Calu3 (cell line): ENCODE data around the gene RELCH. TPM values are rescaled to one million over a fixed set of nuclear protein-coding genes. Genes with fewer than 3 reads are reported as not detected.
A peak's percentile ranks its signal among the peaks of the same experiment; 100 is the strongest.

ENCODE experiments used
- BruUV-seq: library from RNA; stranded (reverse); fragments of 400-500 nt; replicated peaks from 2 replicates; lab custom pipeline; 2021; lab: Mats Ljungman, UMichigan
- CTCF ChIA-PET: fragments of 300-600 bp; sonication (Branson Sonifier 250); formaldehyde crosslinking; loops from one replicate; lab custom pipeline; 2022; ENCODE audit warnings: antibody characterized with exemption; lab: Charles Lee
- DNase-seq: peaks from one replicate; pipeline ENCODE4 v3.0.0; 2022
- H3K27ac Mint-ChIP-seq: one replicate; pipeline ENCODE4 v1.8.0; 2022; ENCODE audit warnings: mixed read lengths; ENCODE audit not compliant: unreplicated experiment
- H3K27me3 Mint-ChIP-seq: one replicate; pipeline ENCODE4 v1.8.0; 2022; ENCODE audit warnings: mixed read lengths; ENCODE audit not compliant: unreplicated experiment
- H3K36me3 Mint-ChIP-seq: one replicate; pipeline ENCODE4 v1.8.0; 2022; ENCODE audit warnings: mild to moderate bottlenecking, moderate library complexity, mixed read lengths; ENCODE audit not compliant: insufficient read depth, unreplicated experiment
- H3K4me1 Mint-ChIP-seq: one replicate; pipeline ENCODE4 v1.8.0; 2022; ENCODE audit warnings: mild to moderate bottlenecking, low read depth, mixed read lengths; ENCODE audit not compliant: unreplicated experiment
- H3K4me3 Mint-ChIP-seq: one replicate; pipeline ENCODE4 v1.8.0; 2022; ENCODE audit warnings: mild to moderate bottlenecking, low read depth, moderate library complexity, mixed read lengths; ENCODE audit not compliant: unreplicated experiment
- H3K9me3 Mint-ChIP-seq: one replicate; pipeline ENCODE4 v1.8.0; 2022; ENCODE audit warnings: low read depth, mixed read lengths; ENCODE audit not compliant: unreplicated experiment
- CTCF ChIP-seq: fragments of 200-600 bp; IDR thresholded peaks from one replicate; pipeline ENCODE4 v1.8.0; 2022; ENCODE audit warnings: antibody characterized with exemption; ENCODE audit not compliant: unreplicated experiment
- intact Hi-C: fragments of 100-400 bp; cut with micrococcal nuclease; formaldehyde crosslinking; loops from one replicate; pipeline ENCODE4 v1.10.0; 2022; ENCODE audit not compliant: unreplicated experiment
- total RNA-seq: library from RNA; stranded (reverse); gene quantifications from 2 replicates; pipeline ENCODE4 v1.2.3, GENCODE V29; 2022

RELCH gene
- total RNA-seq, 1 experiment from 2014 or later = 54.5 TPM

DNA sequence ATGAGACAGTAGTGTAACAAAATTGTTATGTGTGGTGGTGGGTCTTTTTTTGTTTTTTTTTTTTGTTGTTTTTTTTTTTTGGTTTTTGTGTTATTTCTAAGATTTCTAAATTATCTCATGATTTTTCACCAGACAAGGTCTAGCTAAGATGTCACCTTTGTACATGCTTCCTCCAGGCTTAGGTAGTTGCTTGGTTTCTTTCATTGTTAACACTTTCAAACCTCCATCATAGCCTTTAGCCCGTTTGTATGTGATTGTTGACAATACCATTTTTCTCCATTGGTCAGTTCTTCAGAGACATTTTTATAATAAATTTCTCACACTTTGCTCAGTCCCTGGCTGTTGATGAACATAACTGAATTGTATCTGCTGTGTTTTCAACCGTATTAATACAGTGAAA is 2.2 kb downstream of the RELCH start:
- intact Hi-C loops = loop anchor here (5.0 kb wide), 1 partner anchor 133 kb away; no protein-coding TSS in a partner anchor
- CTCF ChIA-PET = interaction anchor here (0.5 to 0.6 kb wide), 2 partner anchors 12 to 1406 kb away, joined by 3 to 4 read pairs; no protein-coding TSS in a partner anchor
- no peak for DNase-seq
- no peak for TF ChIP-seq CTCF
- no peaks in the 10 kb centered on the region for H3K27me3 Mint-ChIP-seq
- peaks cover 56% of the 10 kb centered on the region for H3K36me3 Mint-ChIP-seq
- H3K4me1 Mint-ChIP-seq = peaks cover 30% of the 10 kb centered on the region
- no peaks in the 10 kb centered on the region for H3K9me3 Mint-ChIP-seq
- peak overlapping the region; percentile 99 for H3K4me3 Mint-ChIP-seq
- peak overlapping the region; percentile 54 for H3K27ac Mint-ChIP-seq
- no TSS peak for BruUV-seq

GRCh38 chr18:62196079-62196478 is 9.0 kb downstream of the RELCH start:
- no peak for DNase-seq
- no peaks in the 10 kb centered on the region for H3K9me3 Mint-ChIP-seq
- H3K36me3 Mint-ChIP-seq = peaks cover under 1% of the 10 kb centered on the region
- H3K27me3 Mint-ChIP-seq = no peaks in the 10 kb centered on the region
- CTCF ChIA-PET = no interaction called here
- BruUV-seq = no TSS peak
- intact Hi-C loops = no loop called here
- peaks cover 73% of the 10 kb centered on the region for H3K4me1 Mint-ChIP-seq
- H3K4me3 Mint-ChIP-seq = no peak overlapping the region
- TF ChIP-seq CTCF = no peak
- no peak overlapping the region for H3K27ac Mint-ChIP-seq

DNA sequence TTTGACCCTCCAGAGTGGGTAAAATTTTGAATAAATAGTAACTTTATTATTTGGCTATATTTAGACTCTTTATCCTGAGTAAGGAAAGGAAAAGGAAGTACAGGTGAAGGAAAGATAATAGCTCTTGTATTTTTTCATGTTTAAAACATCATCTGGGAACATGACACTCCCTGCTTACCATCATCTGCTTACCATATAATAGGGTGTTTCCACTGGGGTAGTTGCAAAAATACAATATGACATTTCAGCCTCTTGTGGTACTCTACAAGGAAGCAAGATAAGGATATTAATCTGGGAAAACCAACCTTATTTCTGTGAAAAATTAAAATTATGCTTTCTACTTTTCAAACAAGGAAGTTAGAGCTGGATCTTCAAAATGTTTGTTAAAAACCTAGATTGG is 9.9 kb downstream of the RELCH start:
- peaks cover 67% of the 10 kb centered on the region for H3K4me1 Mint-ChIP-seq
- no TSS peak for BruUV-seq
- H3K9me3 Mint-ChIP-seq = no peaks in the 10 kb centered on the region
- H3K27me3 Mint-ChIP-seq = no peaks in the 10 kb centered on the region
- H3K4me3 Mint-ChIP-seq = no peak overlapping the region
- no peak for TF ChIP-seq CTCF
- no peaks in the 10 kb centered on the region for H3K36me3 Mint-ChIP-seq
- intact Hi-C loops = no loop called here
- no peak for DNase-seq
- CTCF ChIA-PET = interaction anchor here (3.4 kb wide), 1 partner anchor 11 kb away, joined by 14 read pairs; the partner anchor contains the start of genes PIGN and RELCH
- peak overlapping the region; percentile 37 for H3K27ac Mint-ChIP-seq

DNA sequence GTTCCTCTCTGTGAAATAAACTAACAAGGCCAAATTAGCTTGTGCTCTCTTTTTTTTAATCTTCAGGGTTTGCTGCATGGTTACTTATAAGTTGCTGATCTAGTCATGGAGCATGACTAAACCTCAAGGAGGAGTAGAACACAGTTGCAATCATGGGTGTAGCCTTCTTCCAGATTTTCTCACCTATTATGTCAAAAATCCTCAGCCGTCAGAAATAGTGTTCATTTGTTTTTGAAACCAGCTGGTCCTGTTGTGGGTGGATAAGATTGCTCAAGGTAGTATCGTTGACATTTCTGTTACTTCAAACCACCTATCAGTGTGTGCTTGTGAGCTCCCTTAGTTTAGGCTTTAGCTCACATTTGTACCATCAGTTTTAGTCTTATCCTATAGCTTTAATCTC is 11.2 kb downstream of the RELCH start:
- no peak overlapping the region for H3K4me3 Mint-ChIP-seq
- H3K9me3 Mint-ChIP-seq = no peaks in the 10 kb centered on the region
- no peaks in the 10 kb centered on the region for H3K27me3 Mint-ChIP-seq
- CTCF ChIA-PET = interaction anchor here (0.9 to 3.4 kb wide), 3 partner anchors 12 to 52 kb away, joined by 3 to 14 read pairs (median 3); partner anchors contain the start of genes PIGN and RELCH
- H3K36me3 Mint-ChIP-seq = no peaks in the 10 kb centered on the region
- intact Hi-C loops = no loop called here
- H3K27ac Mint-ChIP-seq = peak overlapping the region; percentile 44
- no TSS peak for BruUV-seq
- H3K4me1 Mint-ChIP-seq = peaks cover 64% of the 10 kb centered on the region
- DNase-seq = no peak
- TF ChIP-seq CTCF = no peak
